OCI-LY3 (cell line): ENCODE results near the gene ERC1.

Experiments used
- EZH2phosphoT487 ChIP-seq: fragments of 200-600 bp; shearing (Covaris generic); IDR thresholded peaks from 2 replicates; pipeline ENCODE4 v1.6.1; 2018; ENCODE audit warnings: antibody characterized with exemption, mixed run types, low read depth
- TF ChIP-seq, protein P1 (sequence below): fragments of 200-600, 300-600 bp; sonication (generic); IDR thresholded peaks from 2 replicates; pipeline ENCODE4 v1.5.1; 2014; ENCODE audit warnings: antibody characterized with exemption, low read length, low read depth

DNA sequence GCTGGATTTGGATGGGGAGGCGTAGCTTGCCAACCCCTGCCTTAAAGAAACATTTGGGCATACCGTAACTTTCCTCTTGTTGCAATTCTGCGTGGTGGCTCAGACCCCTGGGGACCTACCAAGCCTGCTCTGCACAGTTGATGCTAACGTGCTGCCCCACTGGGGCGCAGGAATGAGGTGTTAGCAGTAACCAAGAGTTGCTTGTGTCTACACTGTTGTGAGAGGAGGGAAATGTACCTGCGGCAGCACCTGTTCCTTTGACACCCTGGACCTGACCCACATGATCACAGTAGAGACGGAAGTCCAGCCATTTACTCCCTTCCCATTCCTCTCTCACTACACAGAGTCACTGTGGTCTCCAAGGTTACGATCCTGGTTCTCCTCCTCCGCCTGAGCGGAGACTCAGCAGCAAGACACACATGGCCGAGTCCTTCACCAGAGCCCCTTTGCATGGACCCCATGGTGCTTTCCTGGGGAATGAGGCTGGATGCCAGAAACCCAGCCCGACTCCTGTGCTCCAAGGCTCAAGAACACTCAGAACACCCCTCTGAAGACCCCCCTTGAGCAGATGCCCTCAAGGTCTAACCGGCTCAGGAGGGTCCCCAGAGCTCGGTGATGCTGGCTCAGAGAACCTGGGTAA, 518.5 kb downstream of the ERC1 start:
- TF ChIP-seq, protein P1, sequence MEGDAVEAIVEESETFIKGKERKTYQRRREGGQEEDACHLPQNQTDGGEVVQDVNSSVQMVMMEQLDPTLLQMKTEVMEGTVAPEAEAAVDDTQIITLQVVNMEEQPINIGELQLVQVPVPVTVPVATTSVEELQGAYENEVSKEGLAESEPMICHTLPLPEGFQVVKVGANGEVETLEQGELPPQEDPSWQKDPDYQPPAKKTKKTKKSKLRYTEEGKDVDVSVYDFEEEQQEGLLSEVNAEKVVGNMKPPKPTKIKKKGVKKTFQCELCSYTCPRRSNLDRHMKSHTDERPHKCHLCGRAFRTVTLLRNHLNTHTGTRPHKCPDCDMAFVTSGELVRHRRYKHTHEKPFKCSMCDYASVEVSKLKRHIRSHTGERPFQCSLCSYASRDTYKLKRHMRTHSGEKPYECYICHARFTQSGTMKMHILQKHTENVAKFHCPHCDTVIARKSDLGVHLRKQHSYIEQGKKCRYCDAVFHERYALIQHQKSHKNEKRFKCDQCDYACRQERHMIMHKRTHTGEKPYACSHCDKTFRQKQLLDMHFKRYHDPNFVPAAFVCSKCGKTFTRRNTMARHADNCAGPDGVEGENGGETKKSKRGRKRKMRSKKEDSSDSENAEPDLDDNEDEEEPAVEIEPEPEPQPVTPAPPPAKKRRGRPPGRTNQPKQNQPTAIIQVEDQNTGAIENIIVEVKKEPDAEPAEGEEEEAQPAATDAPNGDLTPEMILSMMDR, result no peak
- TF ChIP-seq EZH2phosphoT487, result no peak
